ENCODE results near the gene EFHC1. TPM values are rescaled to one million over a fixed set of nuclear protein-coding genes. Genes with fewer than 3 reads are reported as not detected.

EFHC1 gene
- total and polyA plus RNA-seq, 9 donors, result 12.1 to 59.5 (median 23.5) TPM

DNA sequence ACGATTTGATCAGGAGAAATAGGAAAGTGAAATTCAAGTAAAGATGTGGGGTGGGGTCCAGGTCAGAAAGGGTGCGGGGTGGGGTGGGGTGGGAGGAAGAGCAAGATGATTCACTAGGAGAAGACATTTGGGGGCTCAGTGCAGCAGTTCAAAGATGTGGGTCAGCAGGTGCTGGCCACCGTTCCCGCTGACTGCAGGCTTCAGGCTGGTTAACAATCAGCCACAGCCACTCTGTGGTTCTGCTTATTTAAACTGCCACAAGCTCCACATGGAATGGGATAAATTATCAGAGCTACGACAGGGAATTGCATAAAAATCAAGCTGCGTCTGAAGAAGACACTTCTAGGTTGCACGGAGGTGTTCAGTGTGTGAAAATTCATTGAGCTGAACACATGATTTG is 107.3 kb downstream of the EFHC1 start:
- TF ChIP-seq POLR2A (IDR thresholded peaks at IDR 0.05) (no peak), EP300 (IDR thresholded peaks at IDR 0.05) (no peak)
- TF ChIP-seq, protein P1, sequence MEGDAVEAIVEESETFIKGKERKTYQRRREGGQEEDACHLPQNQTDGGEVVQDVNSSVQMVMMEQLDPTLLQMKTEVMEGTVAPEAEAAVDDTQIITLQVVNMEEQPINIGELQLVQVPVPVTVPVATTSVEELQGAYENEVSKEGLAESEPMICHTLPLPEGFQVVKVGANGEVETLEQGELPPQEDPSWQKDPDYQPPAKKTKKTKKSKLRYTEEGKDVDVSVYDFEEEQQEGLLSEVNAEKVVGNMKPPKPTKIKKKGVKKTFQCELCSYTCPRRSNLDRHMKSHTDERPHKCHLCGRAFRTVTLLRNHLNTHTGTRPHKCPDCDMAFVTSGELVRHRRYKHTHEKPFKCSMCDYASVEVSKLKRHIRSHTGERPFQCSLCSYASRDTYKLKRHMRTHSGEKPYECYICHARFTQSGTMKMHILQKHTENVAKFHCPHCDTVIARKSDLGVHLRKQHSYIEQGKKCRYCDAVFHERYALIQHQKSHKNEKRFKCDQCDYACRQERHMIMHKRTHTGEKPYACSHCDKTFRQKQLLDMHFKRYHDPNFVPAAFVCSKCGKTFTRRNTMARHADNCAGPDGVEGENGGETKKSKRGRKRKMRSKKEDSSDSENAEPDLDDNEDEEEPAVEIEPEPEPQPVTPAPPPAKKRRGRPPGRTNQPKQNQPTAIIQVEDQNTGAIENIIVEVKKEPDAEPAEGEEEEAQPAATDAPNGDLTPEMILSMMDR (IDR thresholded peaks at IDR 0.05), result no peak
- Histone ChIP-seq H3K9me3 (no peaks in the 10 kb centered on the region), H3K27me3 (no peaks in the 10 kb centered on the region), H3K4me3 (no peak overlapping the region), H3K27ac (no peak overlapping the region), H3K4me1 (ENCODE audit: insufficient read depth) (peaks cover 12% of the 10 kb centered on the region), H3K36me3 (no peaks in the 10 kb centered on the region)
- 92 to 95% (median 94%) methylated on average over 7 of the region's 7 CpGs for WGBS, 3 donors
- no peak for DNase-seq
- intact Hi-C loops (cut with DNase I), result loop anchor here in 1 of 4 donors (5.0 kb wide), 1 partner anchor 40 kb away; no protein-coding TSS in a partner anchor

DNA sequence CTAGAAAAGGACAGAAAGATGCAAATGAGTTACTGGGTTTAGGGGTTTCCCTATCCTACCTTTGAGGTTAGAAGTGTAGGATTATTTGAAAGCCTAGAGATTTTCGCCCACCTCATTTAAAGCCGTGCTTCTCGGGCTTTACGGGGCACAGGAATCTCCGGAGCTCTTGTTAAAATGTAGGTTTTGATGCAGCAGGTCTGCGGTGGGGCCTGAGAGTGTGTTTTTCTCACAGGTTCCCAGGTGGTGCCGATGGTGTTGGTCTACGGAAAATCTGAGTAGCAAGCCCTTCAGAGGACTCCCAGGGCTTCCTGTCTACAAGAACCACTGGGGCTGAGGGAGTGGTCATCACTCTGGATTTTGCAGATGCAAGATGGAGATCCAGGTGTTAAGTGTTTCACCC is 109.2 kb downstream of the EFHC1 start:
- DNase-seq, result no peak
- TF ChIP-seq POLR2A (IDR thresholded peaks at IDR 0.05) (no peak), EP300 (IDR thresholded peaks at IDR 0.05) (no peak)
- TF ChIP-seq, protein P1 (IDR thresholded peaks at IDR 0.05), result no peak
- H3K27me3 ChIP-seq, result no peaks in the 10 kb centered on the region
- peaks cover 5% of the 10 kb centered on the region for H3K4me1 ChIP-seq (ENCODE audit: insufficient read depth)
- H3K9me3 ChIP-seq, result no peaks in the 10 kb centered on the region
- no peaks in the 10 kb centered on the region for H3K36me3 ChIP-seq
- no peak overlapping the region for H3K27ac ChIP-seq
- 93 to 98% (median 97%) methylated on average over 8 of the region's 8 CpGs for WGBS, 3 donors
- H3K4me3 ChIP-seq, result no peak overlapping the region
- intact Hi-C loops (cut with DNase I), result loop anchor here in 1 of 4 donors (5.0 kb wide), 1 partner anchor 38 kb away; no protein-coding TSS in a partner anchor

DNA sequence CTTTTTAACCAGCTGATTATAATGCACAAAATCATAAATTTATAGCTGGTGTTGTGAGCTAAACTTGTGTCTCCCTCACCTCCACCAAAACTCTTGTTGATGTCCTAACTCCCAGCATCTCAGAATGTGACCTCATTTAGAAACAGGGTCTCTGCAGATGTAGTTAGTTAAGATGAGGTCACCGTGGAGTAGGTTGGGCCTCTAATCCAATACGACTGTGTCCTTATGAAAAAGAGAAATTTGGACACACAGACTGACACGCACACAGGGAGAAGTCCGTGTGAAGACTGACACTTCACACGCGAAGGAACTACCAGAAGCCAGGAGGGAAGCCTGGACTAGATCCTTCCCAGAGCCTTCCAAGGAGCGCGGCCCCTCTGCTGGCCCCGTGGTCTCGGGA is 110.2 kb downstream of the EFHC1 start:
- Histone ChIP-seq H3K27me3 (no peaks in the 10 kb centered on the region), H3K27ac (no peak overlapping the region), H3K9me3 (no peaks in the 10 kb centered on the region), H3K4me3 (no peak overlapping the region), H3K4me1 (ENCODE audit: insufficient read depth) (peaks cover 4% of the 10 kb centered on the region), H3K36me3 (no peaks in the 10 kb centered on the region)
- intact Hi-C loops (cut with DNase I), result no loop called here
- 88 to 95% (median 93%) methylated on average over 10 of the region's 10 CpGs for WGBS, 3 donors
- no peak for DNase-seq
- TF ChIP-seq POLR2A (IDR thresholded peaks at IDR 0.05) (no peak), EP300 (IDR thresholded peaks at IDR 0.05) (no peak)
- TF ChIP-seq, protein P1 (IDR thresholded peaks at IDR 0.05), result no peak

DNA sequence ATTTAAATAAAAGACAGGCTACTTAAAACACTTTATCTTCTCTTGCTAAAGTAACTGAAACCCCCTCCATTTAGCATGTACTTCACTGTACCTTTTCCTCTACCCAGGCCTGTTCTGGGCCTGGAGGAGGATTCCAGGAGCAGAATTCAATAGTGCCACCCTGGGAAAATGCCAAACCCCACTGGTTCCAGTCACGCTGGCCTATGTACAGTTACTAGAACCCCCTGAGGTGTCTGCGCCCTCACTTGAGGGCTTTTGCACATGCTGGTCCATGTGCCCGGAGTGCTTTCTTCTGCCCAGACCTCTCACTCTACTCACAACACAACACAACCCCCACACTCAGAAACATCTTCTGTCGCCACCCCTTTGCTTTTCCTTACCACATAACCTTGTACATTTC is 111.3 kb downstream of the EFHC1 start:
- Histone ChIP-seq H3K27ac (no peak overlapping the region), H3K4me3 (no peak overlapping the region), H3K9me3 (no peaks in the 10 kb centered on the region), H3K36me3 (no peaks in the 10 kb centered on the region), H3K4me1 (ENCODE audit: insufficient read depth) (peaks cover 4% of the 10 kb centered on the region), H3K27me3 (no peaks in the 10 kb centered on the region)
- 70 to 80% (median 80%) methylated on average over 4 of the region's 4 CpGs for WGBS, 3 donors
- no peak for DNase-seq
- intact Hi-C loops (cut with DNase I), result no loop called here
- TF ChIP-seq EP300 (IDR thresholded peaks at IDR 0.05) (no peak), POLR2A (IDR thresholded peaks at IDR 0.05) (no peak)
- TF ChIP-seq, protein P1 (IDR thresholded peaks at IDR 0.05), result no peak
